Measurements from ENCODE around the gene TMPRSS6. TPM values are rescaled to one million over a fixed set of nuclear protein-coding genes. Genes with fewer than 3 reads are reported as not detected.

The TMPRSS6 gene
- total and polyA plus RNA-seq, 4 donors = 0.09 to 1.0 (median 0.69) TPM

DNA sequence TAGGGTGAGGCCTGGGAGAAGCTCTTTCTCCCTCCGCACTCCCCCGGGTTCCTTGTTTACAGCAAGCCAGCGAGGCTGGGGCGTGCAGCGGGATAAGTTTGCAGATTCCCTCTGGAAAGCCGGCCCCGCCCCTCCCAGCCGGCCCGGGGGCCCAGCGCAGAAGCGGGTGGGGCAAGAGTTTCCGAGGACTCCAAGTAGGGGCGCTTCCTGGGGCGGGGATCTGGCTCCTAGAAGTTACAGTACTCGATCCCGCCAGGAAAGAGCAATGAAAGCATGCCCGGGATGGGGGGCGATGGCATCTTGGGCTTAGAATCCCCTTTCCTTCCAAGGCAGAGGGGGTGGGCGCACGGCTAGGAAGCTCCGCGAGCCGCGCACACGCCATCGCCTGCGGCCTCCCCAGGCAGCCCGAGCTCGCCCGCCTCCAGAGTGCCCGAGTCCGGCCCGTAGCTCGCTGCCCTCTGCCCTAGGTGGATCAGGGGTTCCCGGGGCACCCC is 90.7 kb downstream of the TMPRSS6 start:
- Histone ChIP-seq H3K4me3 (peak overlapping the region; percentile 80), H3K9ac (ENCODE audit: insufficient read depth in 1 of 2, low read length in 2 of 2) (no peak overlapping the region), H3K36me3 (ENCODE audit: control insufficient read depth in 4 of 4, insufficient read depth in 4 of 4, low read length in 4 of 4) (peaks cover 0 to 10% (median 0%) of the 10 kb centered on the region in 4 donors), H3K4me1 (ENCODE audit: control insufficient read depth in 5 of 5, insufficient read depth in 5 of 5, low read length in 5 of 5) (peaks cover 0 to 35% (median 18%) of the 10 kb centered on the region in 5 donors), H3K27ac (ENCODE audit: low read depth in 1 of 2, low read length in 1 of 2) (peak overlapping the region; percentile 94 to 97), H3K27me3 (ENCODE audit: control insufficient read depth in 3 of 3, insufficient read depth in 3 of 3, low read length in 2 of 3) (no peaks in the 10 kb centered on the region), H3K9me3 (ENCODE audit: control insufficient read depth in 4 of 4, insufficient read depth in 3 of 4, low read length in 3 of 4) (no peaks in the 10 kb centered on the region)
- DNase-seq (peak; percentile 80 to 86 (median 81)), ATAC-seq (ENCODE audit: insufficient read depth, low FRiP score) (peak; percentile 29)
- 1 to 2% methylated on average over 35 of the region's 35 CpGs for WGBS, 2 donors
- TF ChIP-seq, protein P1, sequence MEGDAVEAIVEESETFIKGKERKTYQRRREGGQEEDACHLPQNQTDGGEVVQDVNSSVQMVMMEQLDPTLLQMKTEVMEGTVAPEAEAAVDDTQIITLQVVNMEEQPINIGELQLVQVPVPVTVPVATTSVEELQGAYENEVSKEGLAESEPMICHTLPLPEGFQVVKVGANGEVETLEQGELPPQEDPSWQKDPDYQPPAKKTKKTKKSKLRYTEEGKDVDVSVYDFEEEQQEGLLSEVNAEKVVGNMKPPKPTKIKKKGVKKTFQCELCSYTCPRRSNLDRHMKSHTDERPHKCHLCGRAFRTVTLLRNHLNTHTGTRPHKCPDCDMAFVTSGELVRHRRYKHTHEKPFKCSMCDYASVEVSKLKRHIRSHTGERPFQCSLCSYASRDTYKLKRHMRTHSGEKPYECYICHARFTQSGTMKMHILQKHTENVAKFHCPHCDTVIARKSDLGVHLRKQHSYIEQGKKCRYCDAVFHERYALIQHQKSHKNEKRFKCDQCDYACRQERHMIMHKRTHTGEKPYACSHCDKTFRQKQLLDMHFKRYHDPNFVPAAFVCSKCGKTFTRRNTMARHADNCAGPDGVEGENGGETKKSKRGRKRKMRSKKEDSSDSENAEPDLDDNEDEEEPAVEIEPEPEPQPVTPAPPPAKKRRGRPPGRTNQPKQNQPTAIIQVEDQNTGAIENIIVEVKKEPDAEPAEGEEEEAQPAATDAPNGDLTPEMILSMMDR (IDR thresholded peaks at IDR 0.05; ENCODE audit: control extremely low read depth, extremely low read depth) = no peak

DNA sequence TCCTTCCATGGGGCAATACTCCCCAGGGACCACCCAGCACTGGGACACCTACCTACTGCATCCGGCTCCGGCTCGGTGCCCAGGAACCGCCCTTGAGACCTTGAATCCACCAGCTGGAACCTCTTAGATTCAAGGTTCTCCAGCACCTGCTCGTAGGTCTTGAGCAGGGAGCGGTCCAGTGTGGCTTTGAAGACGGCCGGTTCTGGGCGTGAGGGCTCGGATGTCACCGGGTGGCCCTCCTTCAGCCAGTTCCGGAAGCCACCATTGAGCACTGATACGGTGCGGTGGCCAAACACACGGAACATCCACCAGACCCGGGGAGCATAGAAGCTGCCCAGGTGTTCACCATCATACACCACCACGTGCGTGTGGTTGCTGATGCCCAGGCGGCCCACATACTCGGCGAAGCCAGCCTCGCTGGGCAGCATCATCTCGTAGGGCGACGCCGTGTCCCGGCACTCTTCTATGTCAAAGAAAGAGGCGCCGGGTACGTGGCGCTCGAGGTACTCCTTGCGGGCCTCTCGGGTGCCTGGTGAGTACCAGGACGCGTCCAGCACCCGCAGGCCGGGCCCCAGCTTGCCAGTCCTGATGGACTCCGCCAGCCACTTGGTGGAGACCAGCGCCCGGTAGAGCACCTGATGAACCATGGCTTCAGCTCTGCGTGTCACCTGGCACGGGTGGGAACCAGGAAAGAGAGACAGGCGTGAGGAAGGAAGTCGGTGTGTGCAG is 91.3 kb downstream of the TMPRSS6 start:
- TF ChIP-seq, protein P1 (IDR thresholded peaks at IDR 0.05; ENCODE audit: control extremely low read depth, extremely low read depth) = no peak
- peaks cover 0 to 35% (median 18%) of the 10 kb centered on the region in 5 donors for H3K4me1 ChIP-seq (ENCODE audit: control insufficient read depth in 5 of 5, insufficient read depth in 5 of 5, low read length in 5 of 5)
- no peak for ATAC-seq (ENCODE audit: insufficient read depth, low FRiP score)

DNA sequence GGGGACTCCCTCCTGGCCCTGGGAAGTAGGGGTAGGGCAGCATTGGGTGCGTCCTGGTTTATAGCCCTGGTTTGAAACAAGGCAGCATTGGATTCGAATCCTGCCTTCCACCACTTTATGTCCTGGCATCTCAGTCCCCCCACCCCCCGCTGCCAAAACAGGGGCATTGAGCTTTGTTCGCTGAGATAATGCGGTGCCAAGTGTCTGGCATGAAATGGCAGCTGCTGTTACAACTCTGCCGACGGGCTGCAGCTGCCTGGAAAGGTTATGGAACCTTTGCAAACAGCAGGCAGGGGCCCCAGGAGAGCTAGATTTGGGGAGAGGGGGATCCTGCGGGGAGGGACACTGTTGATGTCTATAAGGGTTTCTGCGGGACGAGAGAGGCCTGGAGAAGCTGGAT is 92.2 kb downstream of the TMPRSS6 start:
- H3K36me3 ChIP-seq (ENCODE audit: control insufficient read depth in 4 of 4, insufficient read depth in 4 of 4, low read length in 4 of 4) = peaks cover 0 to 10% (median 0%) of the 10 kb centered on the region in 4 donors
- no peak for ATAC-seq (ENCODE audit: insufficient read depth, low FRiP score)
- H3K4me1 ChIP-seq (ENCODE audit: control insufficient read depth in 5 of 5, insufficient read depth in 5 of 5, low read length in 5 of 5) = peaks cover 0 to 35% (median 18%) of the 10 kb centered on the region in 5 donors
- no peak overlapping the region for H3K27ac ChIP-seq (ENCODE audit: low read depth in 1 of 2, low read length in 1 of 2)
- no peak overlapping the region for H3K4me3 ChIP-seq
- DNase-seq = no peak
- no peak overlapping the region for H3K9ac ChIP-seq (ENCODE audit: insufficient read depth in 1 of 2, low read length in 2 of 2)
- no peaks in the 10 kb centered on the region for H3K9me3 ChIP-seq (ENCODE audit: control insufficient read depth in 4 of 4, insufficient read depth in 3 of 4, low read length in 3 of 4)
- H3K27me3 ChIP-seq (ENCODE audit: control insufficient read depth in 3 of 3, insufficient read depth in 3 of 3, low read length in 2 of 3) = no peaks in the 10 kb centered on the region
- TF ChIP-seq, protein P1 (IDR thresholded peaks at IDR 0.05; ENCODE audit: control extremely low read depth, extremely low read depth) = no peak
- WGBS, 2 donors = 87 to 92% methylated on average over 10 of the region's 10 CpGs

More for the DNA sequence above, 91.3 kb downstream of the TMPRSS6 start:
- H3K4me3 ChIP-seq = peak overlapping the region; percentile 80
- WGBS, 2 donors = 66 to 79% methylated on average over 45 of the region's 45 CpGs
- peaks cover 0 to 10% (median 0%) of the 10 kb centered on the region in 4 donors for H3K36me3 ChIP-seq (ENCODE audit: control insufficient read depth in 4 of 4, insufficient read depth in 4 of 4, low read length in 4 of 4)
- H3K9ac ChIP-seq (ENCODE audit: insufficient read depth in 1 of 2, low read length in 2 of 2) = no peak overlapping the region
- peak overlapping the region in 1 of 2 donors; percentile 15 for H3K27ac ChIP-seq (ENCODE audit: low read depth in 1 of 2, low read length in 1 of 2)
- no peaks in the 10 kb centered on the region for H3K9me3 ChIP-seq (ENCODE audit: control insufficient read depth in 4 of 4, insufficient read depth in 3 of 4, low read length in 3 of 4)
- DNase-seq = no peak
- H3K27me3 ChIP-seq (ENCODE audit: control insufficient read depth in 3 of 3, insufficient read depth in 3 of 3, low read length in 2 of 3) = no peaks in the 10 kb centered on the region
